GM13976 (cell line): ENCODE results near the gene SLK.

Experiments used
- DNase-seq: peaks from one replicate; pipeline ENCODE4 v3.0.0; 2012; ENCODE audit warnings: low spot score
- in situ Hi-C: fragments of 300-500 bp; cut with MboI; formaldehyde crosslinking; loops from one replicate; pipeline ENCODE4 v1.12.0; 2022; ENCODE audit warnings: low sequenced_read_pairs, mixed read lengths, inconsistent platforms; ENCODE audit not compliant: unreplicated experiment
- TF ChIP-seq, protein P1 (sequence below): IDR thresholded peaks from 2 replicates; pipeline ENCODE4 v1.5.1; 2012; ENCODE audit warnings: borderline replicate concordance, mild to moderate bottlenecking; ENCODE audit not compliant: insufficient read depth; ENCODE audit errors: extremely low read depth, missing control alignments, control extremely low read depth

The SLK gene

DNA sequence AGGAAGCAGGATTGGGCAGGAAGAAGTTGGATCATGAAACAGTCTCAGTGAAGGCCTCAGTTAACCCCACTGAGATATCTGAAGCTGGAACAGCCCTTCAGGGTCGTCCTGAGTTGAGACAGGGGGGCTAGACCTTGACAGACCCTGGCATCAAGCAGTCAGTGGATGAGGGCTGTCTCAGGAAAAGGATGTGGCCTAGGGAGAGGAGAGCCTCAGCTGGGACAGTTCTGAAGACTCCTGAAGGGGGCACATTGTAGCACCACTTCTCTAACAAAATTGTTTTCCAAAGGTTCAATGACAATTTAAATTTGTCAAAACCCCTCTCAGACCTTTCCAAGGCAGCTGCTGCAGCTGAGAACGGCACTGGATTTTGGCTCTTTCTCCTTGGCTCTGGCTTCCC is 15.8 kb upstream of the SLK start:
- TF ChIP-seq, protein P1, sequence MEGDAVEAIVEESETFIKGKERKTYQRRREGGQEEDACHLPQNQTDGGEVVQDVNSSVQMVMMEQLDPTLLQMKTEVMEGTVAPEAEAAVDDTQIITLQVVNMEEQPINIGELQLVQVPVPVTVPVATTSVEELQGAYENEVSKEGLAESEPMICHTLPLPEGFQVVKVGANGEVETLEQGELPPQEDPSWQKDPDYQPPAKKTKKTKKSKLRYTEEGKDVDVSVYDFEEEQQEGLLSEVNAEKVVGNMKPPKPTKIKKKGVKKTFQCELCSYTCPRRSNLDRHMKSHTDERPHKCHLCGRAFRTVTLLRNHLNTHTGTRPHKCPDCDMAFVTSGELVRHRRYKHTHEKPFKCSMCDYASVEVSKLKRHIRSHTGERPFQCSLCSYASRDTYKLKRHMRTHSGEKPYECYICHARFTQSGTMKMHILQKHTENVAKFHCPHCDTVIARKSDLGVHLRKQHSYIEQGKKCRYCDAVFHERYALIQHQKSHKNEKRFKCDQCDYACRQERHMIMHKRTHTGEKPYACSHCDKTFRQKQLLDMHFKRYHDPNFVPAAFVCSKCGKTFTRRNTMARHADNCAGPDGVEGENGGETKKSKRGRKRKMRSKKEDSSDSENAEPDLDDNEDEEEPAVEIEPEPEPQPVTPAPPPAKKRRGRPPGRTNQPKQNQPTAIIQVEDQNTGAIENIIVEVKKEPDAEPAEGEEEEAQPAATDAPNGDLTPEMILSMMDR = no peak
- in situ Hi-C loops = no loop called here
- DNase-seq = no peak

DNA sequence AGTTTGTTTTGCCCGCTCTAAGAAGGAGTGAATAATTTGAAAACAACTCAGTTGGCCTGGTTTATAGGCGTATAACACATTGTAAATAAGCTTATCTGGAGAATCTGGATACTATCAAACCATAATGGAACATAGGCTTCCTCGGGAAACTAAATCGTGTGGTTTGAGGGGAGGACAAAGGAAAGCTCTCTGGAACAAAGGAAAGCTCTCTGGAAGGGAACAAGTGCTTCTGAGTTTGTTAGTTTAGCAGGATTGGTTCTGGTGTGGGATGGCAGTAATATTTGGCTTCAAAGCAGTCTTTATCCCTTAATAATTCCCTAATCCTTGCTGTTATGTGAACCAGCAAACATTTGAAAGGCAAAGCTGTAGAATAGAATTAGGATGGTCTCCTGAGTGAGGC is 15.0 kb upstream of the SLK start:
- TF ChIP-seq, protein P1 = no peak
- in situ Hi-C loops = no loop called here
- no peak for DNase-seq

DNA sequence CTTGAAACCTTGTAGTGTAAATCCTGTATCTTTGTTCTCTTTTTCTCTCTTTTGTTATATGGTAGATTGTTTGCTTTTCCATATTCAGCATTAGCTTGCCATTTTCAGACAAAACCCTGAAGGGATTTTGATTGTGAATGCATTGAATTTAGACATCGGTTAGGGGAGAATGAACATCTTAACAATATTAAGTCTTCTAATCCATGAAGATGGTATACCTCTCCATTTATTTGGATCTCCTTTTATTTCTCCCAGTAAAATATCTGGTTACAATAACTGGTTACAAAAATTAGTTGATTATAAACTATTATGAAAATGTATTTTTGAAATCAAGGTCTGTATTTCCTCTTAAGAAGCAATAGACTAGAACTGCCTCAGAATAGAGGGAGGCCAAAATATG is 12.4 kb upstream of the SLK start:
- in situ Hi-C loops = no loop called here
- TF ChIP-seq, protein P1 = no peak
- no peak for DNase-seq

DNA sequence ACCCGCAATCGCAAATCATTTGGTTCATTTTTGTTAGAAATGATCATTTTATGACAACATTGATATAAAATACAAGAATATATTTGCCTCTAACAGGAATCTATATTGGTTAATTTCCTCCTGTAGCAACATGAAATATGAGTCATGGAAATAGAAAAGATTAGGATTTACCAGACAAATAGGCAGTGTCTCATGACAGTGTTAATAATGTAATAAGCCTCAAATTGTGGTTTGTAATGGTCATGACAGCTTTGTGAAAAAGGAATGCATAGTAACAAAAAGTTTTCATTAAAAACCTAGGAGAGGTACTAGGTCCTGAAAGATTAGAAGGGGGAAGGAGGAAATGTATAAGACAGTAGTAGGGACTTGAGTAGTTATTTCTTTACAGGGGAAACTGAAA is 7.9 kb upstream of the SLK start:
- DNase-seq = no peak
- TF ChIP-seq, protein P1 = no peak
- in situ Hi-C loops = no loop called here

DNA sequence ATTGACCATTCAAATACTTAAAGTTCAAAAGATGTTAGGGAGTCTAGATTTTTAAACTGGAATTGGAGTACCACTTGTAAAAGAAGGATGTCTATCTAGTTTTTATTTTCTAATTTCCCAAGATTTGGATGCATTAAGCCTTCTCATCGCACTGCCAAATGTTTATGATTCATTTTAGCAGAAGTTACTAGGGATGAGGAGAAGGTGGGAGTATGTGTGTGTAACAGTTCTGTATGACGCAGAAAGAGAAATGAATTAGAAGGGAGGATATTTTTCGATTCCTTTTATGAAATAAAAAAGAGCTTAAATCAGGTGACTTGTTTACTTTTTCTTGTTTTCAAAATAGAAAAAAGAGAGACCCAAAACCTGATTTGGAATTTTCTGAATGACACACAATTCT is 6.8 kb upstream of the SLK start:
- TF ChIP-seq, protein P1 = no peak
- DNase-seq = no peak
- in situ Hi-C loops = no loop called here

DNA sequence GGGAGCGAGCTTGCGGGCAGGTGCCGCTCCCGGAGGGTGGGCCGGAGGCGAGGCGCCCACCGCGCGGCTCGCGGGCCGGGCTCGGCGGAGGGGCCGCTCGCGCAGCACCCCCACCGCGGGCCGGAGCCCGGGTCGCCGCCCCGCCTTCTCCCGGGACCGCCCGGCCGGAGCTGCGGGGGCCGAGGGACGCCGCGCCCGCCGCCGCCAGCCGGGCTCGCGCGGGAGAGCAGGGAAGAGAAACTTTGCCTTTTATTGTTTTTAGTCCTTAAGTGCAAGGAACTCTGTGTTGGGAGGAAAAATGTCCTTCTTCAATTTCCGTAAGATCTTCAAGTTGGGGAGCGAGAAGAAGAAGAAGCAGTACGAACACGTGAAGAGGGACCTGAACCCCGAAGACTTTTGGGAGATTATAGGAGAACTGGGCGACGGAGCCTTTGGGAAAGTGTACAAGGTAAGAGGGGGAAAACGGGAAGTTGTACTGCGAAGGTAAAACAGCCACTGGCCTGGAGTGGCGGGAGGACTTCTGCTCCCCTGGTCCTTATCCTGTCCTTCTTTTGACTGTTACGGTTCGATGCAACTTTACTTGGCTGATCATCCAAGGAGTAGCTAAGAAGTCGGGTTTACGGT is 620 bp downstream of the SLK start:
- in situ Hi-C loops = no loop called here
- DNase-seq = peak; percentile 74
- TF ChIP-seq, protein P1 = no peak
